Vagina (tissue), 2 donors: ENCODE data around the gene MASP1. TPM values are rescaled to one million over a fixed set of nuclear protein-coding genes. Genes with fewer than 3 reads are reported as not detected.

Experiments
- DNase-seq, 2 donors: peaks; one replicate each; pipeline ENCODE4 v3.0.0-alpha.2; 2017; ENCODE audit errors: extremely low spot score in 2 of 2
- H3K27ac ChIP-seq: fragments of 200-600 bp; sonication (generic); one replicate; pipeline ENCODE4 v1.5.1; 2019
- H3K27me3 ChIP-seq: fragments of 200-600 bp; sonication (generic); one replicate; pipeline ENCODE4 v1.5.1; 2019
- H3K36me3 ChIP-seq, 2 donors: fragments of 200-600 bp; sonication (generic); one replicate each; pipeline ENCODE4 v1.5.1; 2017 to 2019
- H3K4me1 ChIP-seq: fragments of 200-600 bp; sonication (generic); one replicate; pipeline ENCODE4 v1.5.1; 2019
- H3K4me3 ChIP-seq, 2 donors: fragments of 200-600 bp; sonication (generic); 1 replicate in 1 of 2; 2 replicates in 1 of 2; pipeline ENCODE4 v1.5.1; 2016 to 2019
- H3K9me3 ChIP-seq: fragments of 200-600 bp; sonication (generic); one replicate; pipeline ENCODE4 v1.5.1; 2019
- POLR2A ChIP-seq, 2 donors: fragments of 450-650 bp; IDR thresholded peaks; one replicate each; pipeline ENCODE4 v1.6.1; 2017; ENCODE audit warnings: antibody characterized with exemption in 2 of 2, mild to moderate bottlenecking in 2 of 2, moderate library complexity in 2 of 2
- POLR2AphosphoS5 ChIP-seq, 2 donors: sonication (generic); formaldehyde crosslinking; IDR thresholded peaks; one replicate each; pipeline ENCODE4 v1.9.0; 2017; ENCODE audit warnings: antibody characterized with exemption in 2 of 2, mild to moderate bottlenecking in 2 of 2, low read depth in 1 of 2; ENCODE audit not compliant: insufficient read depth in 1 of 2
- intact Hi-C: fragments of 100-400 bp; cut with DNase I; formaldehyde crosslinking; loops from one replicate; pipeline ENCODE4 v1.15.1; 2023
- total RNA-seq: library from RNA; depleted of rRNA; stranded (reverse); fragments of >200 nt; gene quantifications from one replicate; pipeline ENCODE4 v1.2.3, GENCODE V29; 2016
- TF ChIP-seq, protein P1 (sequence below), 3 experiments: fragments of 450-650 bp in 2 of 3; fragments of 200-600 bp in 1 of 3; sonication (generic) in 1 of 3; IDR thresholded peaks; one replicate each; pipeline ENCODE4 v1.5.1; 2017 to 2019; ENCODE audit warnings: antibody characterized with exemption in 3 of 3, mild to moderate bottlenecking in 2 of 3, moderate library complexity in 2 of 3

The MASP1 gene, protein sequence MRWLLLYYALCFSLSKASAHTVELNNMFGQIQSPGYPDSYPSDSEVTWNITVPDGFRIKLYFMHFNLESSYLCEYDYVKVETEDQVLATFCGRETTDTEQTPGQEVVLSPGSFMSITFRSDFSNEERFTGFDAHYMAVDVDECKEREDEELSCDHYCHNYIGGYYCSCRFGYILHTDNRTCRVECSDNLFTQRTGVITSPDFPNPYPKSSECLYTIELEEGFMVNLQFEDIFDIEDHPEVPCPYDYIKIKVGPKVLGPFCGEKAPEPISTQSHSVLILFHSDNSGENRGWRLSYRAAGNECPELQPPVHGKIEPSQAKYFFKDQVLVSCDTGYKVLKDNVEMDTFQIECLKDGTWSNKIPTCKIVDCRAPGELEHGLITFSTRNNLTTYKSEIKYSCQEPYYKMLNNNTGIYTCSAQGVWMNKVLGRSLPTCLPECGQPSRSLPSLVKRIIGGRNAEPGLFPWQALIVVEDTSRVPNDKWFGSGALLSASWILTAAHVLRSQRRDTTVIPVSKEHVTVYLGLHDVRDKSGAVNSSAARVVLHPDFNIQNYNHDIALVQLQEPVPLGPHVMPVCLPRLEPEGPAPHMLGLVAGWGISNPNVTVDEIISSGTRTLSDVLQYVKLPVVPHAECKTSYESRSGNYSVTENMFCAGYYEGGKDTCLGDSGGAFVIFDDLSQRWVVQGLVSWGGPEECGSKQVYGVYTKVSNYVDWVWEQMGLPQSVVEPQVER
- total RNA-seq = 172 TPM

DNA sequence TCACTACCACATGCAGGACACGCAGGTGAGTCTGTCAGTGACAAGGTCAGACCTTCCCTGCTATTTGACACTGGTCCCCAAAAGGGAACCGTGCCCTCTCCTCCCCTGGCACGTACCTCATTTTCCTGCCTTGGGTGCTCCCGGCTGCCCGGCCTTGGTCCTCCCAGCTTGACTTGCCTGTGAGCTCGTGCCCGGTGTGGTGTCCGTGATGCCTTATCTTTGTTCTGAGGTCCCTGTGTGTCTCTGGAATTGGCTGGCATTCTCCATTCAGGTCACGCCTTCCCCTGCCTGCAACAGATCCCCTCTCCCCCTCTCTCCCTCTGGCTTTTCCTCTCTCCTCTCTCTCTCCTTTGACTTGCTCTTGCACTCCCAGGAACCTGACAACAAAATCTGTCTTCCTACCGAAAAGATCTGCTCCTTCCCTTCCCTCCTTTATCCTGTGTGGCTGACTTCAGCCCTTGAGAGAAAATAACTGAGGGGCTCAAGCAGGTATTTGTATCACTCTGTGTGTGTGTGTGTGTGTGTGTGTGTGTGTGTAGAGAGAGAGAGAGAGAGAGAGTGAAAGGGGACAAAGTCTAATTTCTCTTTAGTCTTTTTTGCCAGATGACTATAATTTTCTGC lies at the start of gene MASP1:
MASP1 (minus strand) TSS at position 226 of the 621 bp plus-strand sequence; CDS start at position 121, 105 bp downstream.
- peak within 1 kb of the TSS; percentile 51 to 57 for H3K4me3 ChIP-seq
- intact Hi-C loops = no loop called here
- H3K4me1 ChIP-seq = peaks cover 5% of the 10 kb centered on the region
- H3K27me3 ChIP-seq = no peaks in the 10 kb centered on the region
- no peaks in the 10 kb centered on the region for H3K36me3 ChIP-seq
- no peak for DNase-seq
- peak within 1 kb of the TSS; percentile 89 for H3K27ac ChIP-seq
- TF ChIP-seq, protein P1, sequence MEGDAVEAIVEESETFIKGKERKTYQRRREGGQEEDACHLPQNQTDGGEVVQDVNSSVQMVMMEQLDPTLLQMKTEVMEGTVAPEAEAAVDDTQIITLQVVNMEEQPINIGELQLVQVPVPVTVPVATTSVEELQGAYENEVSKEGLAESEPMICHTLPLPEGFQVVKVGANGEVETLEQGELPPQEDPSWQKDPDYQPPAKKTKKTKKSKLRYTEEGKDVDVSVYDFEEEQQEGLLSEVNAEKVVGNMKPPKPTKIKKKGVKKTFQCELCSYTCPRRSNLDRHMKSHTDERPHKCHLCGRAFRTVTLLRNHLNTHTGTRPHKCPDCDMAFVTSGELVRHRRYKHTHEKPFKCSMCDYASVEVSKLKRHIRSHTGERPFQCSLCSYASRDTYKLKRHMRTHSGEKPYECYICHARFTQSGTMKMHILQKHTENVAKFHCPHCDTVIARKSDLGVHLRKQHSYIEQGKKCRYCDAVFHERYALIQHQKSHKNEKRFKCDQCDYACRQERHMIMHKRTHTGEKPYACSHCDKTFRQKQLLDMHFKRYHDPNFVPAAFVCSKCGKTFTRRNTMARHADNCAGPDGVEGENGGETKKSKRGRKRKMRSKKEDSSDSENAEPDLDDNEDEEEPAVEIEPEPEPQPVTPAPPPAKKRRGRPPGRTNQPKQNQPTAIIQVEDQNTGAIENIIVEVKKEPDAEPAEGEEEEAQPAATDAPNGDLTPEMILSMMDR (IDR thresholded peaks at IDR 0.05) = no peak
- TF ChIP-seq POLR2AphosphoS5 (IDR thresholded peaks at IDR 0.05; ENCODE audit: insufficient read depth in 1 of 2, low read depth in 1 of 2) (peak in 1 of 2 donors; percentile 51), POLR2A (IDR thresholded peaks at IDR 0.05) (no peak)
- no peaks in the 10 kb centered on the region for H3K9me3 ChIP-seq

DNA sequence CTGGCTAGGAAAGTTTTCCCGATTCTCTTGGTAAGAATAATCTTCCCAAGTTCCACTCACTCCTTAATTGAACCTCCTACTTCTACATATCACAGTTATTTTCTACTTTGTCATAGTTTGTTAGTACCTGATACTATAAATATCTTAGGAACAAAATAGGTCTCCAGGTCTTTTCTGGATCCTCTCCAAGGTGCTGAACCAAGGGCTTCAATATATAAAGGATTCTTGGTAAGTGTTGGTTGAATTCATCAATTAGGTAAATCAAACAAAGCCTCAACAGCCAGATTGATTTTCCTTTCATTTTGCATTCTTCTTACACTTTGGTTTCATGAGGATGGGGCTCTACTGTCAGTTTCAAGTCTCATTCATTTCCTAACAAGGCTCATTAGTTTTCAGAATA lies 49.0 kb upstream of the MASP1 start:
- intact Hi-C loops = no loop called here
- Histone ChIP-seq H3K4me1 (no peaks in the 10 kb centered on the region), H3K27ac (no peak overlapping the region), H3K4me3 (no peak overlapping the region), H3K9me3 (no peaks in the 10 kb centered on the region), H3K36me3 (no peaks in the 10 kb centered on the region), H3K27me3 (no peaks in the 10 kb centered on the region)
- TF ChIP-seq, protein P1 (IDR thresholded peaks at IDR 0.05) = no peak
- TF ChIP-seq POLR2A (IDR thresholded peaks at IDR 0.05) (no peak), POLR2AphosphoS5 (IDR thresholded peaks at IDR 0.05; ENCODE audit: insufficient read depth in 1 of 2, low read depth in 1 of 2) (no peak)
- no peak for DNase-seq

DNA sequence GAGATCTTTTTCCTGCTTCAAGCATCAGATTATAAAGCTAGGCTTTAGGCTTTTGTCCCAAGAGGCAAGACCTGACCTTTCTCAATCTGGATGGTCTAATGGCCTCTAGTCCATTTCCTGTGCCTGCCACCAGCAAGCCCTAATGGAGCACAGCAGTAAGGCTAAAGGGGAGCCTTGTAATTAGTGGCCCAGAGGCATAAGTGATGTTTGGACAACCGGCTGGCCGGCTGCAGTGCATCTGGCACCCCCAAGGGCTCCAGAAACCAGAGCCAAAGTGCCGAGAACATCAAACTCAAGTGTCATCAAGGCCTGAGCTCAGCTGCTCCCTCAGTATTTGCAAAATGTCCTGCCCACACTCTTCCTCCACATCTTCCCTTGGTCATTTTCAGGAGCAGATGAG lies 44.8 kb upstream of the MASP1 start:
- no peaks in the 10 kb centered on the region for H3K9me3 ChIP-seq
- TF ChIP-seq, protein P1 (IDR thresholded peaks at IDR 0.05) = no peak
- TF ChIP-seq POLR2A (IDR thresholded peaks at IDR 0.05) = no peak
- no peak for TF ChIP-seq POLR2AphosphoS5 (IDR thresholded peaks at IDR 0.05; ENCODE audit: insufficient read depth in 1 of 2, low read depth in 1 of 2)
- no peaks in the 10 kb centered on the region for H3K36me3 ChIP-seq
- intact Hi-C loops = no loop called here
- DNase-seq = peak in 1 of 2 donors; percentile 69
- H3K27me3 ChIP-seq = no peaks in the 10 kb centered on the region
- H3K4me3 ChIP-seq = no peak overlapping the region
- no peak overlapping the region for H3K27ac ChIP-seq
- no peaks in the 10 kb centered on the region for H3K4me1 ChIP-seq

DNA sequence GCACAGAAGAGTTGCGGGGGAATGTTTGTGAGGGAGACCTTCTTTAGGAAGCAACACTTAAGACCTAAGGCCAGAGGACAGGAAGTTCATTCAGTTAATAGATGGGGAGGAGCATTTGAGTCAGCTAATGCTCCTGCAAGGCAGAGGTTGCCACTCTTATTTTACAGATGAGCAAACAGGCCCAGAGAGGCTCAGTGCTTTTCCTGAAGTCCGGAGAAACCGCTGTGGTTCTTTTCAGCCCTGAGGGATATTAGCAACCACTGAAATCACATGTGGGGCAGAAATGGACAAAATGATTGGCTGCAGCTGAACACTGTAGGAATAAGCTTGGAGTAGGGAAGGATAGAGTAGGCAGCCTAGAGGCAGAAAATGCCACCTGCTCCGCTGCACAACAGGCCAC lies 43.4 kb upstream of the MASP1 start:
- intact Hi-C loops = no loop called here
- H3K27me3 ChIP-seq = no peaks in the 10 kb centered on the region
- H3K4me1 ChIP-seq = no peaks in the 10 kb centered on the region
- no peaks in the 10 kb centered on the region for H3K9me3 ChIP-seq
- no peak overlapping the region for H3K27ac ChIP-seq
- TF ChIP-seq POLR2AphosphoS5 (IDR thresholded peaks at IDR 0.05; ENCODE audit: insufficient read depth in 1 of 2, low read depth in 1 of 2) (no peak), POLR2A (IDR thresholded peaks at IDR 0.05) (no peak)
- TF ChIP-seq, protein P1 (IDR thresholded peaks at IDR 0.05) = no peak
- DNase-seq = no peak
- no peak overlapping the region for H3K4me3 ChIP-seq
- H3K36me3 ChIP-seq = no peaks in the 10 kb centered on the region
